ENCODE results near the gene COL11A1.

DNA sequence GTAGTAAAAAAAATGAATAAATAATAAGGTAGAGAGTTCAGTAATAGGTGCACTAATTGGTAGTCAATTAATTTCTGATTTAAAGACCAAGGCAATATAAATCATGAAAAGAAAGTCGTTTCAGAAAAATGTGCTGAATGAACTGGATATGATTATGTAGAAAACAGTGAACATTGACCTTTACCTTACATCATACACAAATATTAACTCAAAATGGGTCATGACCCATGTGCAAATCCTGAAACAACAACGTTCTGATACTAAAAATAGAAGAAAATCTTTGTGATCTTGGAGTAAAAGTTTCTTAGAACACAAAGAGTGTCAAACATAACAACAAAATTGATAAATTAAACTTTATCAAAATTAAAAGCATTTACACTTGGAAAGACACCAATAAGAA lies 39.1 kb downstream of the COL11A1 start:
- TF ChIP-seq, protein P1, sequence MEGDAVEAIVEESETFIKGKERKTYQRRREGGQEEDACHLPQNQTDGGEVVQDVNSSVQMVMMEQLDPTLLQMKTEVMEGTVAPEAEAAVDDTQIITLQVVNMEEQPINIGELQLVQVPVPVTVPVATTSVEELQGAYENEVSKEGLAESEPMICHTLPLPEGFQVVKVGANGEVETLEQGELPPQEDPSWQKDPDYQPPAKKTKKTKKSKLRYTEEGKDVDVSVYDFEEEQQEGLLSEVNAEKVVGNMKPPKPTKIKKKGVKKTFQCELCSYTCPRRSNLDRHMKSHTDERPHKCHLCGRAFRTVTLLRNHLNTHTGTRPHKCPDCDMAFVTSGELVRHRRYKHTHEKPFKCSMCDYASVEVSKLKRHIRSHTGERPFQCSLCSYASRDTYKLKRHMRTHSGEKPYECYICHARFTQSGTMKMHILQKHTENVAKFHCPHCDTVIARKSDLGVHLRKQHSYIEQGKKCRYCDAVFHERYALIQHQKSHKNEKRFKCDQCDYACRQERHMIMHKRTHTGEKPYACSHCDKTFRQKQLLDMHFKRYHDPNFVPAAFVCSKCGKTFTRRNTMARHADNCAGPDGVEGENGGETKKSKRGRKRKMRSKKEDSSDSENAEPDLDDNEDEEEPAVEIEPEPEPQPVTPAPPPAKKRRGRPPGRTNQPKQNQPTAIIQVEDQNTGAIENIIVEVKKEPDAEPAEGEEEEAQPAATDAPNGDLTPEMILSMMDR (IDR thresholded peaks at IDR 0.05; ENCODE audit: low read depth, low read length, poor library complexity, severe bottlenecking): no peak
- TF ChIP-seq EZH2phosphoT487 (IDR thresholded peaks at IDR 0.05; ENCODE audit: borderline replicate concordance, low read length): no peak

Data from DOHH2 (cell line).